Body of pancreas (tissue), 4 donors: ENCODE results near the gene AMMECR1.

Experiments
- POLR2A ChIP-seq, 3 donors: fragments of 450-650 bp; IDR thresholded peaks; one replicate each; pipeline ENCODE4 v1.6.1; 2016; ENCODE audit warnings: antibody characterized with exemption in 3 of 3, mild to moderate bottlenecking in 2 of 3
- TF ChIP-seq, protein P1 (sequence below), 7 experiments: fragments of 450-650 bp in 4 of 7; fragments of 200-600 bp in 3 of 7; sonication (generic) in 3 of 7; IDR thresholded peaks; one replicate each; pipeline ENCODE4 v1.5.1; 2016 to 2019; ENCODE audit warnings: antibody characterized with exemption in 7 of 7

DNA sequence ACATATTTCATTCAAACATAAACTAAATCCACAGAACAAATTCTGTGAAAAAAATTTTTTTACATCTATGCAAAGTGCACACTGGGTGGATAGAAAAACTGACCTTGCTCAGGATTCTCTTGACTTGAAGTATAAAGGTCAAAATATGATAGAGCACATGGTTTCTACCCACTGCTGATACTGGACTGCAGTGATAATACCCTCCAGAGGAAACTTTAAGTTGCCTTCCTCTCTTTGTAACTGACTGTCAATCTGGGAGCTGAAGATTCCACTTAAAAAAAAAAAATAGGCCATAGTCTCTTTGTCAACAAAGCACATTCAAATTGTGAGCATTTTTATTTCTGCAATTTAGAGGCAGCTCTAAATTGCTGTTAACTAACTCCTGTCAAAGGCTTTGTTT, 3.2 kb upstream of the AMMECR1 start:
- TF ChIP-seq, protein P1, sequence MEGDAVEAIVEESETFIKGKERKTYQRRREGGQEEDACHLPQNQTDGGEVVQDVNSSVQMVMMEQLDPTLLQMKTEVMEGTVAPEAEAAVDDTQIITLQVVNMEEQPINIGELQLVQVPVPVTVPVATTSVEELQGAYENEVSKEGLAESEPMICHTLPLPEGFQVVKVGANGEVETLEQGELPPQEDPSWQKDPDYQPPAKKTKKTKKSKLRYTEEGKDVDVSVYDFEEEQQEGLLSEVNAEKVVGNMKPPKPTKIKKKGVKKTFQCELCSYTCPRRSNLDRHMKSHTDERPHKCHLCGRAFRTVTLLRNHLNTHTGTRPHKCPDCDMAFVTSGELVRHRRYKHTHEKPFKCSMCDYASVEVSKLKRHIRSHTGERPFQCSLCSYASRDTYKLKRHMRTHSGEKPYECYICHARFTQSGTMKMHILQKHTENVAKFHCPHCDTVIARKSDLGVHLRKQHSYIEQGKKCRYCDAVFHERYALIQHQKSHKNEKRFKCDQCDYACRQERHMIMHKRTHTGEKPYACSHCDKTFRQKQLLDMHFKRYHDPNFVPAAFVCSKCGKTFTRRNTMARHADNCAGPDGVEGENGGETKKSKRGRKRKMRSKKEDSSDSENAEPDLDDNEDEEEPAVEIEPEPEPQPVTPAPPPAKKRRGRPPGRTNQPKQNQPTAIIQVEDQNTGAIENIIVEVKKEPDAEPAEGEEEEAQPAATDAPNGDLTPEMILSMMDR (IDR thresholded peaks at IDR 0.05) = no peak
- no peak for TF ChIP-seq POLR2A (IDR thresholded peaks at IDR 0.05)
